Liver (tissue), 9 donors: ENCODE results near the gene MPV17L. TPM values are rescaled to one million over a fixed set of nuclear protein-coding genes. Genes with fewer than 3 reads are reported as not detected.
"Not testable (repeated sequence)": the region's sequence is repeated elsewhere in the genome, so short reads cannot be mapped to it uniquely, and the experiment has no call there.

Experiments
- DNase-seq: peaks from one replicate; pipeline ENCODE4 v3.0.0-alpha.2; 2017; ENCODE audit warnings: low spot score
- H3K27ac ChIP-seq, 2 donors: one replicate each; pipeline ENCODE4 v1.7.0; 2013; ENCODE audit warnings: inconsistent platforms in 2 of 2, low read length in 2 of 2, control low read depth in 1 of 2, low read depth in 1 of 2, mild to moderate bottlenecking in 1 of 2
- H3K27me3 ChIP-seq, 4 donors: one replicate each; pipeline versions ENCODE4 v1.6.1 to v1.7.0; 2013; ENCODE audit warnings: low read length in 3 of 4, inconsistent platforms in 1 of 4, mild to moderate bottlenecking in 1 of 4, moderate library complexity in 1 of 4; ENCODE audit not compliant: control insufficient read depth in 4 of 4, insufficient read depth in 4 of 4
- H3K36me3 ChIP-seq, 4 donors: one replicate each; pipeline versions ENCODE4 v1.6.1 to v1.7.0; 2013; ENCODE audit warnings: low read length in 3 of 4, mild to moderate bottlenecking in 3 of 4, low read depth in 1 of 4, moderate library complexity in 1 of 4; ENCODE audit not compliant: control insufficient read depth in 4 of 4, insufficient read depth in 3 of 4
- H3K4me1 ChIP-seq, 4 donors: one replicate each; pipeline versions ENCODE4 v1.6.1 to v1.7.0; 2013; ENCODE audit warnings: low read length in 3 of 4, mild to moderate bottlenecking in 3 of 4, moderate library complexity in 1 of 4; ENCODE audit not compliant: control insufficient read depth in 4 of 4, insufficient read depth in 4 of 4
- H3K4me3 ChIP-seq, 3 donors: one replicate each; pipeline versions ENCODE4 v1.6.1 to v1.7.0; 2013; ENCODE audit warnings: low read length in 3 of 3, control low read depth in 1 of 3, low read depth in 1 of 3, mild to moderate bottlenecking in 1 of 3
- H3K9ac ChIP-seq, 2 donors: one replicate each; pipeline ENCODE4 v1.7.0; 2013; ENCODE audit warnings: low read length in 2 of 2, mild to moderate bottlenecking in 2 of 2, moderate library complexity in 2 of 2, control low read depth in 1 of 2, low read depth in 1 of 2
- H3K9me3 ChIP-seq, 4 donors: one replicate each; pipeline versions ENCODE4 v1.6.1 to v1.7.0; 2013; ENCODE audit warnings: low read length in 3 of 4; ENCODE audit not compliant: control insufficient read depth in 4 of 4
- EGR1 ChIP-seq, 2 donors: IDR thresholded peaks; 2 replicates each; pipeline ENCODE4 v1.6.1; 2016 to 2018; ENCODE audit warnings: antibody characterized with exemption in 2 of 2, low read depth in 2 of 2
- FOXA1 ChIP-seq: IDR thresholded peaks from 2 replicates; pipeline ENCODE4 v1.6.1; 2016; ENCODE audit warnings: antibody characterized with exemption
- FOXA2 ChIP-seq: IDR thresholded peaks from 2 replicates; pipeline ENCODE4 v1.6.1; 2016; ENCODE audit warnings: antibody characterized with exemption
- GABPA ChIP-seq, 2 donors: IDR thresholded peaks in 1 of 2; conservative IDR thresholded peaks in 1 of 2; 2 replicates each; pipeline ENCODE4 v1.6.1; 2016; ENCODE audit warnings: antibody characterized with exemption in 2 of 2, mild to moderate bottlenecking in 1 of 2, moderate library complexity in 1 of 2
- HNF4A ChIP-seq, 2 donors: conservative IDR thresholded peaks; 2 replicates each; pipeline ENCODE4 v1.6.1; 2016; ENCODE audit warnings: antibody characterized with exemption in 2 of 2, mild to moderate bottlenecking in 2 of 2
- HNF4G ChIP-seq: IDR thresholded peaks from 2 replicates; pipeline ENCODE4 v1.6.1; 2016; ENCODE audit warnings: antibody characterized with exemption
- JUND ChIP-seq, 2 donors: IDR thresholded peaks; 2 replicates each; pipeline ENCODE4 v1.6.1; 2016; ENCODE audit warnings: antibody characterized with exemption in 2 of 2
- NR2F2 ChIP-seq: IDR thresholded peaks from 2 replicates; pipeline ENCODE4 v1.6.1; 2016; ENCODE audit warnings: antibody characterized with exemption
- RAD21 ChIP-seq, 2 donors: IDR thresholded peaks; 2 replicates each; pipeline ENCODE4 v1.6.1; 2016; ENCODE audit warnings: antibody characterized with exemption in 2 of 2, mild to moderate bottlenecking in 2 of 2
- RXRA ChIP-seq, 2 donors: IDR thresholded peaks; 2 replicates each; pipeline ENCODE4 v1.6.1; 2017 to 2018; ENCODE audit warnings: antibody characterized with exemption in 2 of 2, mild to moderate bottlenecking in 1 of 2
- SP1 ChIP-seq: IDR thresholded peaks from 2 replicates; pipeline ENCODE4 v1.6.1; 2018; ENCODE audit warnings: antibody characterized with exemption, mild to moderate bottlenecking
- TAF1 ChIP-seq: conservative IDR thresholded peaks from 2 replicates; pipeline ENCODE4 v1.6.1; 2016; ENCODE audit warnings: antibody characterized with exemption, mild to moderate bottlenecking
- YY1 ChIP-seq: IDR thresholded peaks from 2 replicates; pipeline ENCODE4 v1.6.1; 2016; ENCODE audit warnings: antibody characterized with exemption, mild to moderate bottlenecking
- ZBTB33 ChIP-seq: IDR thresholded peaks from 2 replicates; pipeline ENCODE4 v1.6.1; 2016; ENCODE audit warnings: antibody characterized with exemption
- WGBS: extraction: QIAGEN DNeasy Blood & Tissue Kit; methylation state at CpG from one replicate; pipeline ENCODE4 v1.1.7; 2013; 5-methylcytosine and 5-hydroxymethylcytosine counted together
- polyA plus RNA-seq, 2 donors: library from polyadenylated mRNA; stranded (reverse) in 1 of 2; unstranded in 1 of 2; fragments of 200-250 nt in 1 of 2; fragments of >200 nt in 1 of 2; fragmentation: Nextera tagmentation in 1 of 2; extraction: Ambion mirVana in 1 of 2; gene quantifications; one replicate each; pipeline versions ENCODE4 v1.2.1 to v1.2.3, GENCODE V29; 2013 to 2015
- total RNA-seq, 2 donors: library from RNA; depleted of rRNA; stranded (reverse); fragments of >200 nt; gene quantifications; one replicate each; pipeline ENCODE4 v1.2.3, GENCODE V29; 2014
- TF ChIP-seq, protein P1 (sequence below): fragments of 150-350 bp; IDR thresholded peaks from 2 replicates; pipeline ENCODE4 v1.5.1; 2017; ENCODE audit warnings: improper control_type of control experiment, low read depth, low read length; ENCODE audit not compliant: missing input control
- TF ChIP-seq, protein P2 (sequence below): IDR thresholded peaks from 2 replicates; pipeline ENCODE4 v1.6.1; 2016; ENCODE audit warnings: antibody characterized with exemption
- TF ChIP-seq, protein P3 (sequence below): IDR thresholded peaks from 2 replicates; pipeline ENCODE4 v1.6.1; 2016; ENCODE audit warnings: antibody characterized with exemption, mild to moderate bottlenecking
- TF ChIP-seq, protein P4 (sequence below): IDR thresholded peaks from 2 replicates; pipeline ENCODE4 v1.6.1; 2016; ENCODE audit warnings: antibody characterized with exemption
- donor health status: healthy.
- donor health status: healthy.
- donor health status: healthy.
- donor health status: healthy.
- donor health status: healthy.

The MPV17L gene
- total and polyA plus RNA-seq, 4 donors, result 4.9 to 39.6 (median 8.8) TPM

GRCh38 chr16:15427648-15428239 lies 32.2 kb downstream of the MPV17L start:
- Histone ChIP-seq H3K36me3 (no peaks in the 10 kb centered on the region), H3K4me1 (peaks cover 0 to 3% (median 0%) of the 10 kb centered on the region in 4 donors), H3K9me3 (no peaks in the 10 kb centered on the region), H3K9ac (peak overlapping the region in 1 of 2 donors; percentile 28), H3K27ac (peak overlapping the region in 1 of 2 donors; percentile 57), H3K4me3 (peak overlapping the region in 1 of 3 donors; percentile 33), H3K27me3 (no peaks in the 10 kb centered on the region)
- peak; percentile 57 for DNase-seq
- TF ChIP-seq NR2F2, result no peak
- TF ChIP-seq RXRA (IDR thresholded peaks at IDR 0.05), result peak; percentile 7 to 18
- TF ChIP-seq GABPA (IDR thresholded peaks at IDR 0.05 in 1 of 2, conservative IDR thresholded peaks at IDR 0.05 in 1 of 2), result no peak
- no peak for TF ChIP-seq SP1
- TF ChIP-seq TAF1, result no peak
- TF ChIP-seq FOXA2, result no peak
- TF ChIP-seq HNF4G, result no peak
- TF ChIP-seq, protein P1, sequence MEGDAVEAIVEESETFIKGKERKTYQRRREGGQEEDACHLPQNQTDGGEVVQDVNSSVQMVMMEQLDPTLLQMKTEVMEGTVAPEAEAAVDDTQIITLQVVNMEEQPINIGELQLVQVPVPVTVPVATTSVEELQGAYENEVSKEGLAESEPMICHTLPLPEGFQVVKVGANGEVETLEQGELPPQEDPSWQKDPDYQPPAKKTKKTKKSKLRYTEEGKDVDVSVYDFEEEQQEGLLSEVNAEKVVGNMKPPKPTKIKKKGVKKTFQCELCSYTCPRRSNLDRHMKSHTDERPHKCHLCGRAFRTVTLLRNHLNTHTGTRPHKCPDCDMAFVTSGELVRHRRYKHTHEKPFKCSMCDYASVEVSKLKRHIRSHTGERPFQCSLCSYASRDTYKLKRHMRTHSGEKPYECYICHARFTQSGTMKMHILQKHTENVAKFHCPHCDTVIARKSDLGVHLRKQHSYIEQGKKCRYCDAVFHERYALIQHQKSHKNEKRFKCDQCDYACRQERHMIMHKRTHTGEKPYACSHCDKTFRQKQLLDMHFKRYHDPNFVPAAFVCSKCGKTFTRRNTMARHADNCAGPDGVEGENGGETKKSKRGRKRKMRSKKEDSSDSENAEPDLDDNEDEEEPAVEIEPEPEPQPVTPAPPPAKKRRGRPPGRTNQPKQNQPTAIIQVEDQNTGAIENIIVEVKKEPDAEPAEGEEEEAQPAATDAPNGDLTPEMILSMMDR, result peak; percentile 77
- no peak for TF ChIP-seq YY1
- TF ChIP-seq, protein P2, sequence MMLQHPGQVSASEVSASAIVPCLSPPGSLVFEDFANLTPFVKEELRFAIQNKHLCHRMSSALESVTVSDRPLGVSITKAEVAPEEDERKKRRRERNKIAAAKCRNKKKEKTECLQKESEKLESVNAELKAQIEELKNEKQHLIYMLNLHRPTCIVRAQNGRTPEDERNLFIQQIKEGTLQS, result no peak
- TF ChIP-seq HNF4A (conservative IDR thresholded peaks at IDR 0.05), result peak in 1 of 2 donors; percentile 11
- TF ChIP-seq, protein P3, sequence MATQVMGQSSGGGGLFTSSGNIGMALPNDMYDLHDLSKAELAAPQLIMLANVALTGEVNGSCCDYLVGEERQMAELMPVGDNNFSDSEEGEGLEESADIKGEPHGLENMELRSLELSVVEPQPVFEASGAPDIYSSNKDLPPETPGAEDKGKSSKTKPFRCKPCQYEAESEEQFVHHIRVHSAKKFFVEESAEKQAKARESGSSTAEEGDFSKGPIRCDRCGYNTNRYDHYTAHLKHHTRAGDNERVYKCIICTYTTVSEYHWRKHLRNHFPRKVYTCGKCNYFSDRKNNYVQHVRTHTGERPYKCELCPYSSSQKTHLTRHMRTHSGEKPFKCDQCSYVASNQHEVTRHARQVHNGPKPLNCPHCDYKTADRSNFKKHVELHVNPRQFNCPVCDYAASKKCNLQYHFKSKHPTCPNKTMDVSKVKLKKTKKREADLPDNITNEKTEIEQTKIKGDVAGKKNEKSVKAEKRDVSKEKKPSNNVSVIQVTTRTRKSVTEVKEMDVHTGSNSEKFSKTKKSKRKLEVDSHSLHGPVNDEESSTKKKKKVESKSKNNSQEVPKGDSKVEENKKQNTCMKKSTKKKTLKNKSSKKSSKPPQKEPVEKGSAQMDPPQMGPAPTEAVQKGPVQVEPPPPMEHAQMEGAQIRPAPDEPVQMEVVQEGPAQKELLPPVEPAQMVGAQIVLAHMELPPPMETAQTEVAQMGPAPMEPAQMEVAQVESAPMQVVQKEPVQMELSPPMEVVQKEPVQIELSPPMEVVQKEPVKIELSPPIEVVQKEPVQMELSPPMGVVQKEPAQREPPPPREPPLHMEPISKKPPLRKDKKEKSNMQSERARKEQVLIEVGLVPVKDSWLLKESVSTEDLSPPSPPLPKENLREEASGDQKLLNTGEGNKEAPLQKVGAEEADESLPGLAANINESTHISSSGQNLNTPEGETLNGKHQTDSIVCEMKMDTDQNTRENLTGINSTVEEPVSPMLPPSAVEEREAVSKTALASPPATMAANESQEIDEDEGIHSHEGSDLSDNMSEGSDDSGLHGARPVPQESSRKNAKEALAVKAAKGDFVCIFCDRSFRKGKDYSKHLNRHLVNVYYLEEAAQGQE, result no peak
- TF ChIP-seq ZBTB33, result no peak
- no peak for TF ChIP-seq FOXA1
- peak; percentile 86 to 88 for TF ChIP-seq RAD21 (IDR thresholded peaks at IDR 0.05)
- TF ChIP-seq, protein P4, sequence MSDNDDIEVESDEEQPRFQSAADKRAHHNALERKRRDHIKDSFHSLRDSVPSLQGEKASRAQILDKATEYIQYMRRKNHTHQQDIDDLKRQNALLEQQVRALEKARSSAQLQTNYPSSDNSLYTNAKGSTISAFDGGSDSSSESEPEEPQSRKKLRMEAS, result no peak
- no peak for TF ChIP-seq EGR1 (IDR thresholded peaks at IDR 0.05; ENCODE audit: low read depth in 2 of 2)
- no peak for TF ChIP-seq JUND (IDR thresholded peaks at IDR 0.05)
- WGBS, result 5% methylated on average over 8 of the region's 8 CpGs

DNA sequence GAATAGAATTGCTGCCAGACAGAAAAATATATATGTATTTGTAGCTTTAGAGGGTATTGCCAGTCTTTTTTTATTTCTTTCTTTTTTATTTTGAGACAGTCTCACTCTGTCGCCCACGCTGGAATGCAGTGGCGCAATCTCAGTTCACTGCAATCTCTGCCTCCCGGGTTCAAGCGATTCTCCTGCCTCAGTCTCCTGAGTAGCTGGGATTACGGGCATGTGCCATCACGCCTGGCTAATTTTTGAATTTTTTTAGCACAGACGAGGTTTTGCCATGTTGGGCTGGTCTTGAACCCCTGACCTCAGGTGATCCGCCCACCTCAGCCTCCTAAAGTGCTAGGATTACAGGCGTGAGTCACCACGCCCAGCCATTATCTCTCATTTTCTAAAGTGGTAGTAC lies 35.3 kb downstream of the MPV17L start:
- H3K9ac ChIP-seq, H3K9me3 ChIP-seq, DNase-seq, H3K27ac ChIP-seq, H3K4me3 ChIP-seq, H3K36me3 ChIP-seq, H3K27me3 ChIP-seq: not testable (repeated sequence)
- H3K4me1 ChIP-seq, result peaks cover 2 to 12% (median 6%) of the 10 kb centered on the region in 4 donors
- 82% methylated on average over 11 of the region's 11 CpGs for WGBS
